LoVo (cell line): ENCODE measurements around the gene HLTF.
"Not testable (repeated sequence)": the region's sequence is repeated elsewhere in the genome, so short reads cannot be mapped to it uniquely, and the experiment has no call there.

Experiments used
- DNase-seq: peaks from one replicate; pipeline ENCODE4 v3.0.0-alpha.2; 2016; ENCODE audit warnings: low spot score

HLTF gene

GRCh38 chr3:148991219-148992026 lies 94.9 kb downstream of the HLTF start, which contains the start of gene GYG1:
Gene GYG1, plus strand, starts transcription at chr3:148991540. Its CDS starts 101 bp downstream, at chr3:148991641.
- DNase-seq = peak; percentile 89

- DNase-seq = no peak
Measured at GRCh38 chr3:148990236-148990635, 96.1 kb downstream of the HLTF start.

- not testable (repeated sequence) for DNase-seq
Measured at GRCh38 chr3:148987551-148987950, 98.8 kb downstream of the HLTF start.

GRCh38 chr3:148981273-148981672 lies 105.1 kb downstream of the HLTF start:
- DNase-seq = no peak
